HepG2 (cell line): ENCODE measurements around the gene ARVCF. TPM values are rescaled to one million over a fixed set of nuclear protein-coding genes. Genes with fewer than 3 reads are reported as not detected.
A peak's percentile ranks its signal among the peaks of the same experiment; 100 is the strongest.

Experiments used
- ATAC-seq: fragments of 200-7000 bp; cut with Tn5 transposase; 3 replicates; pipeline ENCODE4 v1.9.1; 2020; ENCODE audit warnings: mild to moderate bottlenecking, moderate library complexity
- Bru-seq: library from RNA; stranded (reverse); fragments of 400-500 nt; gene quantifications from one replicate; lab custom pipeline; 2021; lab: Mats Ljungman, UMichigan
- BruChase-seq, 2 experiments: library from RNA; stranded (reverse); fragments of 400-500 nt; gene quantifications; one replicate each; lab custom pipeline; 2021; lab: Mats Ljungman, UMichigan
- BruUV-seq: library from RNA; stranded (reverse); fragments of 400-500 nt; replicated peaks from 2 replicates; lab custom pipeline; 2021; lab: Mats Ljungman, UMichigan
- CTCF ChIA-PET: fragments of 300-600 bp; formaldehyde crosslinking; extraction: SDS; loops from one replicate; lab custom pipeline; 2021; ENCODE audit warnings: low total read pairs, inconsistent platforms, low intra/inter-chr PET ratio; lab: Yijun Ruan, JAX
- POLR2A ChIA-PET: fragments of 350-600 bp; sonication (Branson Sonifier 250); formaldehyde crosslinking; loops from one replicate; lab custom pipeline; 2020; ENCODE audit warnings: antibody characterized with exemption, inconsistent platforms; lab: Yijun Ruan, JAX
- DNase-seq: peaks from one replicate; pipeline ENCODE4 v3.0.0-alpha.2; 2015; ENCODE audit warnings: low spot score
- FAIRE-seq: peaks from 3 replicates; lab custom pipeline; 2011; peaks lifted over from hg19 to GRCh38; lab: Jason Lieb, UNC
- H2AFZ ChIP-seq: one replicate; pipeline ENCODE4 v1.6.1; 2011; ENCODE audit warnings: low read length, inconsistent platforms
- H3K27ac ChIP-seq: fragments of 300-600 bp; 3 replicates; pipeline ENCODE4 v1.8.0; 2011; ENCODE audit warnings: mixed run types, mild to moderate bottlenecking, mixed read lengths, low read length, inconsistent platforms; ENCODE audit not compliant: insufficient read depth; ENCODE audit errors: extremely low read length
- H3K27me3 ChIP-seq, 2 experiments: fragments of 200-600 bp in 1 of 2; 2 replicates in 1 of 2; 3 replicates in 1 of 2; pipeline versions ENCODE4 v1.6.0 to v1.8.0; 2011; ENCODE audit warnings: low read length in 2 of 2, mild to moderate bottlenecking in 2 of 2, moderate library complexity in 2 of 2, inconsistent platforms in 1 of 2; ENCODE audit not compliant: insufficient read depth in 2 of 2, control insufficient read depth in 1 of 2
- H3K36me3 ChIP-seq, 2 experiments: fragments of 200-600 bp in 1 of 2; replicated peaks in 1 of 2; 2 replicates in 1 of 2; 3 replicates in 1 of 2; pipeline versions ENCODE4 v1.5.1 to v1.8.0; 2011; ENCODE audit warnings: low read length in 2 of 2, inconsistent platforms in 1 of 2; ENCODE audit not compliant: insufficient read depth in 2 of 2, control insufficient read depth in 1 of 2
- H3K4me1 ChIP-seq: 2 replicates; pipeline ENCODE4 v1.5.1; 2012; ENCODE audit warnings: low read length, inconsistent platforms; ENCODE audit not compliant: insufficient read depth
- H3K4me2 ChIP-seq: 2 replicates; pipeline ENCODE4 v1.6.0; 2011; ENCODE audit warnings: low read depth, low read length, inconsistent platforms
- H3K4me3 ChIP-seq, 3 experiments: fragments of 200-600 bp in 1 of 3; sonication (generic), shearing (Covaris generic) in 1 of 3; replicated peaks in 1 of 3; 2 replicates each; pipeline ENCODE4 v1.5.1; 2011 to 2016; ENCODE audit warnings: low read length in 3 of 3, inconsistent platforms in 2 of 3, low read depth in 2 of 3, mild to moderate bottlenecking in 2 of 3, control low read depth in 1 of 3, mixed read lengths in 1 of 3; ENCODE audit not compliant: insufficient read depth in 1 of 3
- H3K79me2 ChIP-seq: one replicate; pipeline ENCODE4 v1.6.1; 2011; ENCODE audit warnings: low read length, inconsistent platforms; ENCODE audit not compliant: insufficient read depth
- H3K9ac ChIP-seq: 2 replicates; pipeline ENCODE4 v1.6.0; 2011; ENCODE audit warnings: mild to moderate bottlenecking, low read depth, low read length, inconsistent platforms; ENCODE audit not compliant: insufficient read depth
- H3K9me3 ChIP-seq: 2 replicates; pipeline ENCODE4 v1.5.1; 2012; ENCODE audit warnings: mild to moderate bottlenecking, low read length
- H4K20me1 ChIP-seq: 2 replicates; pipeline ENCODE4 v1.6.0; 2011; ENCODE audit warnings: inconsistent platforms, mild to moderate bottlenecking, low read length, moderate library complexity; ENCODE audit not compliant: insufficient read depth
- HES4 ChIP-seq: sonication (generic); formaldehyde crosslinking; IDR thresholded peaks from 2 replicates; pipeline ENCODE4 v1.9.0; 2021; ENCODE audit warnings: mild to moderate bottlenecking, missing genetic modification reagents, borderline replicate concordance
- RAD21 ChIP-seq: fragments of 450-650 bp; formaldehyde crosslinking; IDR thresholded peaks from 2 replicates; pipeline ENCODE4 v1.5.0; 2020; ENCODE audit warnings: mild to moderate bottlenecking
- ZC3H13 ChIP-seq: sonication (generic); formaldehyde crosslinking; IDR thresholded peaks from 2 replicates; pipeline ENCODE4 v1.8.1; 2023; ENCODE audit warnings: mild to moderate bottlenecking, missing genetic modification reagents, moderate library complexity
- WGBS: methylation state at CpG from one replicate; pipeline ENCODE4 v1.1.6; 2017; ENCODE audit warnings: low lambda C conversion rate; 5-methylcytosine and 5-hydroxymethylcytosine counted together
- in situ Hi-C: cut with HindIII; loops from 2 replicates; pipeline ENCODE4 v1.10.0; 2017; ENCODE audit warnings: low pct_unique_long_range_greater_than_20kb; ENCODE audit not compliant: extremely low pct_ligation_motif_present
- intact Hi-C: fragments of 100-400 bp; cut with micrococcal nuclease; formaldehyde crosslinking; loops from one replicate; pipeline ENCODE4 v1.10.0; 2022; ENCODE audit not compliant: unreplicated experiment
- long read RNA-seq, 2 experiments: library from RNA in 1 of 2; library from polyadenylated mRNA in 1 of 2; stranded (forward) in 1 of 2; unstranded in 1 of 2; transcript quantifications; one replicate each; pipeline ENCODE4 v2.0.0, GENCODE V29; 2019 to 2022
- polyA minus RNA-seq, 3 experiments: library from RNA; depleted of rRNA, polyadenylated mRNA; stranded (reverse); fragments of >200 nt; gene quantifications; 2 replicates each; pipeline ENCODE4 v1.2.3, GENCODE V29; 2011; ENCODE audit warnings: low replicate concordance in 1 of 3
- polyA plus RNA-seq, 8 experiments: library from polyadenylated mRNA; depleted of rRNA in 3 of 8; stranded (reverse) in 7 of 8; unstranded in 1 of 8; fragments of >200 nt; fragmentation: Illumina TruSeq in 4 of 8; extraction: Trizol in 4 of 8; gene quantifications; 2 replicates each; pipeline versions ENCODE4 v1.2.1 to v1.2.3, GENCODE V29; 2011 to 2016; ENCODE audit warnings: low read depth in 4 of 8, missing spikeins in 1 of 8, mixed read lengths in 1 of 8; ENCODE audit not compliant: insufficient read depth in 1 of 8
- total RNA-seq, 5 experiments: library from RNA; depleted of rRNA; stranded (reverse); fragments of >200 nt; fragmentation: Illumina TruSeq; extraction: Trizol; gene quantifications; 2 replicates each; pipeline ENCODE4 v1.2.3, GENCODE V29; 2016; ENCODE audit warnings: low read depth in 1 of 5
- TF ChIP-seq, protein P1 (sequence below): sonication (generic); formaldehyde crosslinking; IDR thresholded peaks from 2 replicates; pipeline ENCODE4 v1.4.0; 2020; ENCODE audit warnings: mild to moderate bottlenecking, missing genetic modification reagents

ARVCF gene, protein sequence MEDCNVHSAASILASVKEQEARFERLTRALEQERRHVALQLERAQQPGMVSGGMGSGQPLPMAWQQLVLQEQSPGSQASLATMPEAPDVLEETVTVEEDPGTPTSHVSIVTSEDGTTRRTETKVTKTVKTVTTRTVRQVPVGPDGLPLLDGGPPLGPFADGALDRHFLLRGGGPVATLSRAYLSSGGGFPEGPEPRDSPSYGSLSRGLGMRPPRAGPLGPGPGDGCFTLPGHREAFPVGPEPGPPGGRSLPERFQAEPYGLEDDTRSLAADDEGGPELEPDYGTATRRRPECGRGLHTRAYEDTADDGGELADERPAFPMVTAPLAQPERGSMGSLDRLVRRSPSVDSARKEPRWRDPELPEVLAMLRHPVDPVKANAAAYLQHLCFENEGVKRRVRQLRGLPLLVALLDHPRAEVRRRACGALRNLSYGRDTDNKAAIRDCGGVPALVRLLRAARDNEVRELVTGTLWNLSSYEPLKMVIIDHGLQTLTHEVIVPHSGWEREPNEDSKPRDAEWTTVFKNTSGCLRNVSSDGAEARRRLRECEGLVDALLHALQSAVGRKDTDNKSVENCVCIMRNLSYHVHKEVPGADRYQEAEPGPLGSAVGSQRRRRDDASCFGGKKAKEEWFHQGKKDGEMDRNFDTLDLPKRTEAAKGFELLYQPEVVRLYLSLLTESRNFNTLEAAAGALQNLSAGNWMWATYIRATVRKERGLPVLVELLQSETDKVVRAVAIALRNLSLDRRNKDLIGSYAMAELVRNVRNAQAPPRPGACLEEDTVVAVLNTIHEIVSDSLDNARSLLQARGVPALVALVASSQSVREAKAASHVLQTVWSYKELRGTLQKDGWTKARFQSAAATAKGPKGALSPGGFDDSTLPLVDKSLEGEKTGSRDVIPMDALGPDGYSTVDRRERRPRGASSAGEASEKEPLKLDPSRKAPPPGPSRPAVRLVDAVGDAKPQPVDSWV
- 10.4 and 17.7 TPM in 2 replicates for total RNA-seq (2016; rRNA removed; fragmentation: Illumina TruSeq; extraction: Trizol)
- total RNA-seq (2016; cell fraction: cytosol; rRNA removed; fragmentation: Illumina TruSeq; extraction: Trizol; ENCODE audit: low read depth), result 3.9 and 4.0 TPM in 2 replicates
- total RNA-seq (2016; cell fraction: insoluble cytoplasmic fraction; rRNA removed; fragmentation: Illumina TruSeq; extraction: Trizol), result 8.1 and 18.0 TPM in 2 replicates
- 3.8 and 4.0 TPM in 2 replicates for total RNA-seq (2016; cell fraction: membrane; rRNA removed; fragmentation: Illumina TruSeq; extraction: Trizol)
- 20.2 and 20.4 TPM in 2 replicates for total RNA-seq (2016; cell fraction: nucleus; rRNA removed; fragmentation: Illumina TruSeq; extraction: Trizol)
- polyA plus RNA-seq (2011; rRNA removed), result 16.4 and 23.8 TPM in 2 replicates
- polyA plus RNA-seq (2011; cell fraction: cytosol; rRNA removed), result 8.4 and 13.1 TPM in 2 replicates
- 152 and 182 TPM in 2 replicates for polyA plus RNA-seq (2011; cell fraction: nucleus; rRNA removed)
- 11.1 and 12.4 TPM in 2 replicates for polyA plus RNA-seq (2012)
- polyA plus RNA-seq (2016; cell fraction: cytosol; fragmentation: Illumina TruSeq; extraction: Trizol; ENCODE audit: low read depth), result 0.99 and 1.4 TPM in 2 replicates
- 8.5 and 10.9 TPM in 2 replicates for polyA plus RNA-seq (2016; cell fraction: insoluble cytoplasmic fraction; fragmentation: Illumina TruSeq; extraction: Trizol; ENCODE audit: low read depth)
- polyA plus RNA-seq (2016; cell fraction: membrane; fragmentation: Illumina TruSeq; extraction: Trizol; ENCODE audit: low read depth), result 2.0 and 2.3 TPM in 2 replicates
- polyA plus RNA-seq (2016; cell fraction: nucleus; fragmentation: Illumina TruSeq; extraction: Trizol; ENCODE audit: insufficient read depth, low read depth), result 42.2 and 48.6 TPM in 2 replicates
- polyA minus RNA-seq (2011; rRNA and poly(A)+ RNA removed; ENCODE audit: low replicate concordance), result 1.2 and 26.6 TPM in 2 replicates
- 9.2 and 12.0 TPM in 2 replicates for polyA minus RNA-seq (2011; cell fraction: cytosol; rRNA and poly(A)+ RNA removed)
- polyA minus RNA-seq (2011; cell fraction: nucleus; rRNA and poly(A)+ RNA removed), result 28.6 and 29.7 TPM in 2 replicates
- Bru-seq, nascent RNA, result percentile 55 among the genes with signal in this experiment
- BruChase-seq, experiment 1, labeled RNA remaining after a 6-hour chase, result percentile 55 among the genes with signal in this experiment
- BruChase-seq, experiment 2, labeled RNA remaining after a 2-hour chase, result percentile 65 among the genes with signal in this experiment
- long read RNA-seq, experiment 1, partial matches to known transcripts, result 0 of 8 reads
- long read RNA-seq, experiment 1, other reads (novel, unspliced or antisense), result 8 of 8 reads
- long read RNA-seq, experiment 2, partial matches to known transcripts, result 21 of 34 reads
- long read RNA-seq, experiment 2, other reads (novel, unspliced or antisense), result 13 of 34 reads

DNA sequence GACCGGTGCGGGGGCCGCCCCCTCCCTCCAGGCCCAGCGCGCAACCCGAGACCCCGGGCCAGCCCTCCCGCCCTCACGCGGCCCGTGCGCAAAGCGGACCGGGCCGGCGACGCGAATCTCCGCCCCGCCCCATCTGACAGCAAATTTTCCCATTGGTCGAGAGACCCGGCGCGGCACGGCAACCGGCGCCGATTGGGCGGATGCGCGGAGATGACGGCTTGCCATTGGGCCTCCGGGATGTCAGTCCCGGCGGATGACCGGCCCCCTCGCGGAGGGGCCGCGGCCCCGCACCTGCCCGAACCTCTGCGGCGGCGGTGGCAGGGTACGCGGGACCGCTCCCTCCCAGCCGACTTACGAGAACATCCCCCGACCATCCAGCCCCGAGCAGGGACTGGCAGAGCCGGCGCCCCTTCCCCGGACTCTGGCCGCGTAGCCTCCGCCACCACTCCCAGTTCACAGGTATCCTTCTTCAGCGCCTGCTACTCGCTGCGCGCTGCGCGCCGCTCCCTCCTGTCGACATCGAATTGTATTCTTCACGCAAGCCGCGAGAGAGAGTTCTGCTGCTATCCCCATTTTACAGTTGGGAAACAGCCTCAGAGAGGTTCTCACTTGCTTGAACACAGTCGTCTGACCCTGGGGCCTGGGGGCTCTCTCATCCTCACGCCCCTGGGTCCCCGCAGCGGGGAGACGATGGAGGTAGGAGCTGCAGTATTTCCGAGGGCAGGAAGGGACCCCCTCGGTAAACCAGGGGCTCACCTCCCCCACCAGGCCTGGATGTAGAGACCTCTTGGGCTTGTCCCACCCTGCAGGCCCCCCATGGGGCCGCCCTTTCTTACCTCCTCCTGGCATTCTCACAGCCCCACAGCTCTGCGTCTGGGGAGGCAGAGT, at the start of gene ARVCF:
ARVCF (minus strand) TSS at position 90 of the 888 bp plus-strand sequence. CDS start 26,029 bp downstream, outside the sequence.
- peaks cover 12% of the 10 kb centered on the region for H3K79me2 ChIP-seq
- H3K27ac ChIP-seq, result peak within 1 kb of the TSS; percentile 38
- WGBS, result 0% methylated on average over 20 of the region's 79 CpGs
- intact Hi-C loops (loop anchor here (10.0 kb wide), 1 partner anchor 58 kb away; no protein-coding TSS in a partner anchor), in situ Hi-C loops (no loop called here)
- DNase-seq (peak; percentile 81), FAIRE-seq (no peak), ATAC-seq (peak; percentile 65)
- no peaks in the 10 kb centered on the region for H3K9me3 ChIP-seq
- no TSS peak for BruUV-seq
- peak within 1 kb of the TSS; percentile 95 for H3K4me2 ChIP-seq
- H3K4me3 ChIP-seq, result peak within 1 kb of the TSS; percentile 67 to 81 (median 81)
- ChIA-PET POLR2A (no interaction called here), CTCF (no interaction called here)
- H3K9ac ChIP-seq, result peak within 1 kb of the TSS; percentile 70
- H2AFZ ChIP-seq, result no peak within 1 kb of the TSS
- no peaks in the 10 kb centered on the region for H4K20me1 ChIP-seq
- H3K4me1 ChIP-seq, result peaks cover 63% of the 10 kb centered on the region
- peaks cover 0 to 5% of the 10 kb centered on the region in 2 experiments; a peak in 2 of 5 replicates for H3K27me3 ChIP-seq
- H3K36me3 ChIP-seq, result no peaks in the 10 kb centered on the region
- no peak for TF ChIP-seq HES4 (CRISPR knock-in tag)
- 0 out of 2 replicates have a peak, but pooled peaks have one; percentile 34 for TF ChIP-seq ZC3H13
- TF ChIP-seq RAD21 (CRISPR knock-in tag), result no peak
- TF ChIP-seq, protein P1, sequence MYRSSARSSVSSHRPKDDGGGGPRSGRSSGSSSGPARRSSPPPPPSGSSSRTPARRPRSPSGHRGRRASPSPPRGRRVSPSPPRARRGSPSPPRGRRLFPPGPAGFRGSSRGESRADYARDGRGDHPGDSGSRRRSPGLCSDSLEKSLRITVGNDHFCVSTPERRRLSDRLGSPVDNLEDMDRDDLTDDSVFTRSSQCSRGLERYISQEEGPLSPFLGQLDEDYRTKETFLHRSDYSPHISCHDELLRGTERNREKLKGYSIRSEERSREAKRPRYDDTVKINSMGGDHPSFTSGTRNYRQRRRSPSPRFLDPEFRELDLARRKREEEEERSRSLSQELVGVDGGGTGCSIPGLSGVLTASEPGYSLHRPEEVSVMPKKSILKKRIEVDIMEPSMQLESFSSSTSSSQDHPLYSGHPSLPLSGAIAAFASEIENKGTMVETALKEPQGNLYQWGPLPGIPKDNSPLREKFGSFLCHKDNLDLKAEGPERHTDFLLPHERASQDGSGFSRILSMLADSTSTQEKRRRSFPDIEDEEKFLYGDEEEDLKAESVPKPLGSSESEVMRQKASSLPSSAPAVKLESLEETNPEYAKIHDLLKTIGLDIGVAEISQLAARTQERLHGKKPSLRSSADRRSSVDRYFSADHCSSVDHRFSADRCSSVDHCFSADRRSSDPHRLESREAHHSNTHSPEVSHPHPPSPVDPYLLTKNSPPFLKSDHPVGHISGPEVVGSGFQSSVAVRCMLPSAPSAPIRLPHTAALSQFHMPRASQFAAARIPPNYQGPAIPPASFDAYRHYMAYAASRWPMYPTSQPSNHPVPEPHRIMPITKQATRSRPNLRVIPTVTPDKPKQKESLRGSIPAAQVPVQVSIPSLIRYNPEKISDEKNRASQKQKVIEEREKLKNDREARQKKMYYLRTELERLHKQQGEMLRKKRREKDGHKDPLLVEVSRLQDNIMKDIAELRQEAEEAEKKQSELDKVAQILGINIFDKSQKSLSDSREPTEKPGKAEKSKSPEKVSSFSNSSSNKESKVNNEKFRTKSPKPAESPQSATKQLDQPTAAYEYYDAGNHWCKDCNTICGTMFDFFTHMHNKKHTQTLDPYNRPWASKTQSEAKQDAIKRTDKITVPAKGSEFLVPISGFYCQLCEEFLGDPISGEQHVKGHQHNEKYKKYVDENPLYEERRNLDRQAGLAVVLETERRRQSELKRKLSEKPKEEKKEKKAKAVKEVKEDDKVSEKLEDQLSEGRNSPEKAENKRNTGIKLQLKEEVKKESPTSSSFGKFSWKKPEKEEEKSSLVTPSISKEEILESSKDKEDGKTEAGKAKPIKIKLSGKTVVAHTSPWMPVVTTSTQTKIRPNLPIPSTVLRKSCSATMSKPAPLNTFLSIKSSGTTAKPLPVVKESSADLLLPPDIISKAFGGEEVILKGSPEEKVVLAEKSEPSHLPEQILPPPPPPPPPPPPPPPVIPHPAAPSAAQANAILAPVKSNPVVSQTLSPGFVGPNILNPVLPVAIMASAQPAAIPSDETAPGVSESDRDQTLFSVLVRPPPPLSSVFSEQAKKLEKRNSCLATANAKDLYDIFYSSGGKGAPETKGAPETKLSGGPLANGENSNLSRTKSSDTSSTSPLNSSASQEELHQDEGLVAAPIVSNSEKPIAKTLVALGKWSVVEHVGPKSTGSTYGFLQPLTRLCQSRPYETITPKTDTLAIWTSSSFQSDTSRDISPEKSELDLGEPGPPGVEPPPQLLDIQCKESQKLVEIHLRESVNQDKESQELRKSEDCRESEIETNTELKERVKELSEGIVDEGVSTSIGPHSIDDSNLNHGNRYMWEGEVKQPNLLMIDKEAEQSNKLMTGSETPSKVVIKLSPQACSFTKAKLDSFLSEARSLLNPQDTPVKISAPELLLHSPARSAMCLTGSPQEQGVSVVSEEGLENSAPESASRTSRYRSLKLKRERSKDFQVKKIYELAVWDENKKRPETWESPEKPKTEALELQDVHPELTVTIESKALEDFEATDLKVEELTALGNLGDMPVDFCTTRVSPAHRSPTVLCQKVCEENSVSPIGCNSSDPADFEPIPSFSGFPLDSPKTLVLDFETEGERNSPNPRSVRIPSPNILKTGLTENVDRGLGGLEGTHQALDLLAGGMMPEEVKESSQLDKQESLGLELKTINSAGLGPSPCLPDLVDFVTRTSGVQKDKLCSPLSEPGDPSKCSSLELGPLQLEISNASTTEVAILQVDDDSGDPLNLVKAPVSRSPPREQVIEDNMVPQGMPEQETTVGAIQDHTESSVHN (CRISPR knock-in tag), result no peak
